GM12878 (cell line): ENCODE results near the gene SPRTN. TPM values are rescaled to one million over a fixed set of nuclear protein-coding genes. Genes with fewer than 3 reads are reported as not detected.

ENCODE experiments used
- ATAC-seq: fragments of 200-7000 bp; cut with Tn5 transposase; 3 replicates; pipeline ENCODE4 v1.9.1; 2020; ENCODE audit warnings: mild to moderate bottlenecking, moderate library complexity
- BruUV-seq: library from RNA; stranded (reverse); fragments of 400-500 nt; replicated peaks from 2 replicates; lab custom pipeline; 2021; lab: Mats Ljungman, UMichigan
- CTCF ChIA-PET: fragments of 300-600 bp; sonication (Branson Sonifier 250); formaldehyde crosslinking; extraction: SDS; loops from one replicate; lab custom pipeline; 2021; ENCODE audit warnings: inconsistent platforms; lab: Yijun Ruan, JAX
- POLR2A ChIA-PET: fragments of 350-600 bp; formaldehyde crosslinking; extraction: SDS; loops from one replicate; lab custom pipeline; 2021; ENCODE audit warnings: inconsistent platforms; lab: Charles Lee
- RAD21 ChIA-PET: fragments of 300-600 bp; sonication (Branson Sonifier 250); formaldehyde crosslinking; loops from one replicate; lab custom pipeline; 2023; ENCODE audit warnings: antibody characterized with exemption; ENCODE audit not compliant: unreplicated experiment; lab: Charles Lee
- SMC1A ChIA-PET: fragments of 300-600 bp; sonication (Branson Sonifier 250); formaldehyde crosslinking; loops from one replicate; lab custom pipeline; 2023; ENCODE audit not compliant: unreplicated experiment, uncharacterized antibody; lab: Charles Lee
- DNase-seq: peaks from one replicate; pipeline ENCODE4 v3.0.0-alpha.2; 2011; ENCODE audit warnings: low read depth, low spot score
- FAIRE-seq: peaks from 3 replicates; lab custom pipeline; 2011; peaks lifted over from hg19 to GRCh38; lab: Jason Lieb, UNC
- H2AFZ ChIP-seq: 2 replicates; pipeline ENCODE4 v1.6.0; 2011; ENCODE audit warnings: low read depth, low read length, control low read depth; ENCODE audit not compliant: control insufficient read depth
- H3K27ac ChIP-seq: 2 replicates; pipeline ENCODE4 v1.5.1; 2011; ENCODE audit warnings: control low read depth; ENCODE audit not compliant: control insufficient read depth, insufficient read depth
- H3K27me3 ChIP-seq, 2 experiments: replicated peaks in 1 of 2; 2 replicates each; pipeline versions ENCODE4 v1.6.0 to v1.6.1; 2011; ENCODE audit warnings: low read length in 1 of 2; ENCODE audit not compliant: control insufficient read depth in 2 of 2, insufficient read depth in 2 of 2
- H3K36me3 ChIP-seq, 2 experiments: 2 replicates each; pipeline ENCODE4 v1.5.1; 2011; ENCODE audit warnings: low read length in 1 of 2; ENCODE audit not compliant: control insufficient read depth in 2 of 2, insufficient read depth in 2 of 2
- H3K4me1 ChIP-seq: 2 replicates; pipeline ENCODE4 v1.6.1; 2011; ENCODE audit warnings: mild to moderate bottlenecking, low read length, moderate library complexity, mixed read lengths; ENCODE audit not compliant: control insufficient read depth, insufficient read depth
- H3K4me2 ChIP-seq: 2 replicates; pipeline ENCODE4 v1.6.0; 2011; ENCODE audit warnings: control low read depth; ENCODE audit not compliant: control insufficient read depth, insufficient read depth
- H3K4me3 ChIP-seq: fragments of 200-600 bp; sonication (generic); 2 replicates; pipeline ENCODE4 v1.5.1; 2016
- H3K79me2 ChIP-seq: 2 replicates; pipeline ENCODE4 v1.6.0; 2011; ENCODE audit warnings: low read length; ENCODE audit not compliant: control insufficient read depth, insufficient read depth
- H3K9ac ChIP-seq: 2 replicates; pipeline ENCODE4 v1.8.0; 2011; ENCODE audit warnings: low read length, control low read depth, mixed read lengths; ENCODE audit not compliant: control insufficient read depth, insufficient read depth
- H3K9me3 ChIP-seq: replicated peaks from 3 replicates; pipeline ENCODE4 v1.5.1; 2011; ENCODE audit warnings: mild to moderate bottlenecking, low read length; ENCODE audit not compliant: control insufficient read depth, insufficient read depth
- H4K20me1 ChIP-seq: 2 replicates; pipeline ENCODE4 v1.6.0; 2011; ENCODE audit not compliant: control insufficient read depth, insufficient read depth
- BCL11A ChIP-seq: IDR thresholded peaks from 2 replicates; pipeline ENCODE4 v1.6.1; 2011; ENCODE audit warnings: low read depth, low read length
- LARP7 ChIP-seq: fragments of 450-650 bp; IDR thresholded peaks from 2 replicates; pipeline ENCODE4 v1.6.1; 2017; ENCODE audit warnings: mild to moderate bottlenecking
- MEF2B ChIP-seq: fragments of 450-650 bp; IDR thresholded peaks from 2 replicates; pipeline ENCODE4 v1.6.1; 2018; ENCODE audit warnings: mild to moderate bottlenecking, moderate library complexity; ENCODE audit not compliant: partially characterized antibody, poor library complexity, severe bottlenecking
- PML ChIP-seq: IDR thresholded peaks from 2 replicates; pipeline ENCODE4 v1.6.1; 2012; ENCODE audit warnings: low read length, inconsistent platforms
- RFX5 ChIP-seq: IDR thresholded peaks from 2 replicates; pipeline ENCODE4 v1.6.1; 2011; ENCODE audit warnings: low read depth, low read length, improper control_type of control experiment
- SMARCA5 ChIP-seq: fragments of 450-650 bp; IDR thresholded peaks from 2 replicates; pipeline ENCODE4 v1.6.1; 2017; ENCODE audit warnings: mild to moderate bottlenecking
- SUZ12 ChIP-seq: fragments of 200-600 bp; sonication (generic); IDR thresholded peaks from one replicate; pipeline ENCODE4 v1.6.1; 2018; ENCODE audit warnings: antibody characterized with exemption, mild to moderate bottlenecking; ENCODE audit not compliant: unreplicated experiment
- YY1 ChIP-seq: IDR thresholded peaks from 2 replicates; pipeline ENCODE4 v1.6.1; 2011; ENCODE audit warnings: low read depth, mild to moderate bottlenecking, low read length
- ZNF274 ChIP-seq: IDR thresholded peaks from one replicate; pipeline ENCODE4 v1.8.0; 2011; ENCODE audit not compliant: insufficient read length, insufficient read depth
- WGBS: methylation state at CpG from one replicate; pipeline ENCODE4 v1.1.6; 2016; ENCODE audit warnings: low lambda C conversion rate; ENCODE audit not compliant: insufficient replicate concordance, insufficient coverage; ENCODE audit errors: missing lambda C conversion rate; 5-methylcytosine and 5-hydroxymethylcytosine counted together
- in situ Hi-C: fragments of 300-500 bp; cut with MboI; formaldehyde crosslinking; loops from 9 replicates; pipeline ENCODE4 v1.14.3; 2018; ENCODE audit warnings: mixed read lengths
- intact Hi-C: fragments of 100-400 bp; cut with micrococcal nuclease; formaldehyde crosslinking; loops from one replicate; pipeline ENCODE4 v1.14.2; 2022; ENCODE audit not compliant: unreplicated experiment
- polyA plus RNA-seq, 11 experiments: library from polyadenylated mRNA; depleted of rRNA in 4 of 11; unstranded in 6 of 11; stranded (reverse) in 5 of 11; fragments of >200 nt; fragmentation: Nextera tagmentation in 4 of 11; fragmentation: Illumina TruSeq in 1 of 11; extraction: Ambion mirVana in 4 of 11; extraction: Trizol in 1 of 11; gene quantifications; 1 replicate in 1 of 11; 2 replicates in 10 of 11; pipeline versions ENCODE4 v1.2.1 to v1.2.3, GENCODE V29; 2011 to 2016; ENCODE audit warnings: inconsistent platforms in 2 of 11, missing spikeins in 2 of 11, low read depth in 1 of 11
- total RNA-seq, 4 experiments: library from RNA; depleted of rRNA in 3 of 4; stranded (reverse); fragments of >200 nt in 3 of 4; fragmentation: Illumina TruSeq in 1 of 4; extraction: Trizol in 1 of 4; gene quantifications; 2 replicates each; pipeline versions ENCODE4 v1.2.1 to v1.2.3, GENCODE V29; 2013 to 2021
- TF ChIP-seq, protein P1 (sequence below): fragments of 450-650 bp; IDR thresholded peaks from 2 replicates; pipeline ENCODE4 v1.6.1; 2016; ENCODE audit warnings: mild to moderate bottlenecking
- TF ChIP-seq, protein P2 (sequence below): fragments of 450-650 bp; IDR thresholded peaks from 2 replicates; pipeline ENCODE4 v1.6.1; 2018; ENCODE audit warnings: mild to moderate bottlenecking, low read depth, moderate library complexity; ENCODE audit not compliant: partially characterized antibody
- TF ChIP-seq, protein P3 (sequence below): fragments of 450-650 bp; IDR thresholded peaks from 2 replicates; pipeline ENCODE4 v1.6.1; 2016; ENCODE audit warnings: mild to moderate bottlenecking
- TF ChIP-seq, protein P4 (sequence below): fragments of 450-650 bp; conservative IDR thresholded peaks from 2 replicates; pipeline ENCODE4 v1.6.1; 2017; ENCODE audit warnings: mild to moderate bottlenecking, moderate library complexity

Gene SPRTN
- total and polyA plus RNA-seq, 10 of the 15 experiments (the other 5 are each of a cell fraction or from before 2014, with no cell fraction given) = 4.4 to 16.5 (median 12.1) TPM

DNA sequence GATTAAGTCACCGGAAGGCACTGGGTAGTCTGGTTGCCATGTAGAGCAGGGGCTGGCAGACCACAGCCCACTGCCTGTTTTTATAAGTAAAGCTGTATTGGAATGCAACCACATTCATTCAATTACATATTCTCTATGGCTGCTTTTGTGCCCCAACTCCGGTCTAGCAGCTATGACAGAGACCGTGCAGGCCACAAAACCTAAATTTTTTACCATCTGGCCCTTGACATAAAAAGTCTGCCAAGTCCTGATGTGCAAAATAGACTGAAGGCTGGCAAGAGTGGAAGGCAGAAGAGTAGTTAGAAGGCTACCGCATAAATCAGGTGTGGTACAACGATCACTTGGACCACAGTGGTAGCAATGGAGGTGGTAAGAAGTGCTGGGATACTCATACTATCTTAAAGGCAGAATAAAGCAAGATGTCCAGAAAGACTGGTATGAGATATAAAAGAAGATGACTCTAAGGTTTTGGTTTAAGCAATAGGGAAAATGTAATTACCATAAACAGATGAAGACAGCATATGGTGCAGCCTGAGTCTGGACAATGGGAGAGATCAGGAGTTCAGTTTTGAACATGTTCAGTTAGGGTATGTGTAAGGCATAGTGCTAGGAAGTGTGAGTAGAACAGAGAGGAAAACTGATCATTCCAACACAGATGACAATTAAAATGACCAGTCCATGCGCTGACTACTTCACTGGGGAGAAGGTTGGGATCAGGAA is 46.8 kb downstream of the SPRTN start:
- FAIRE-seq (no peak), ATAC-seq (no peak), DNase-seq (no peak)
- Histone ChIP-seq H3K9ac (no peak overlapping the region), H3K4me2 (no peak overlapping the region), H3K4me1 (no peaks in the 10 kb centered on the region), H3K27me3 (no peaks in the 10 kb centered on the region), H3K36me3 (no peaks in the 10 kb centered on the region), H3K79me2 (peaks cover 34% of the 10 kb centered on the region), H3K27ac (no peak overlapping the region), H2AFZ (no peak overlapping the region), H3K9me3 (no peaks in the 10 kb centered on the region), H3K4me3 (no peak overlapping the region), H4K20me1 (peaks cover 2% of the 10 kb centered on the region; the same call in 1 of the 2 replicates)
- SMC1A ChIA-PET = interaction anchor here (2.0 kb wide), 1 partner anchor 10 kb away, joined by 9 read pairs; no protein-coding TSS in a partner anchor
- BruUV-seq = no TSS peak
- TF ChIP-seq, protein P1, sequence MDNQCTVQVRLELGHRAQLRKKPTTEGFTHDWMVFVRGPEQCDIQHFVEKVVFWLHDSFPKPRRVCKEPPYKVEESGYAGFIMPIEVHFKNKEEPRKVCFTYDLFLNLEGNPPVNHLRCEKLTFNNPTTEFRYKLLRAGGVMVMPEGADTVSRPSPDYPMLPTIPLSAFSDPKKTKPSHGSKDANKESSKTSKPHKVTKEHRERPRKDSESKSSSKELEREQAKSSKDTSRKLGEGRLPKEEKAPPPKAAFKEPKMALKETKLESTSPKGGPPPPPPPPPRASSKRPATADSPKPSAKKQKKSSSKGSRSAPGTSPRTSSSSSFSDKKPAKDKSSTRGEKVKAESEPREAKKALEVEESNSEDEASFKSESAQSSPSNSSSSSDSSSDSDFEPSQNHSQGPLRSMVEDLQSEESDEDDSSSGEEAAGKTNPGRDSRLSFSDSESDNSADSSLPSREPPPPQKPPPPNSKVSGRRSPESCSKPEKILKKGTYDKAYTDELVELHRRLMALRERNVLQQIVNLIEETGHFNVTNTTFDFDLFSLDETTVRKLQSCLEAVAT = no peak
- TF ChIP-seq SUZ12 = no peak
- TF ChIP-seq RFX5 = no peak
- TF ChIP-seq PML = no peak
- TF ChIP-seq BCL11A = no peak
- no peak for TF ChIP-seq MEF2B
- TF ChIP-seq LARP7 = no peak
- TF ChIP-seq SMARCA5 = no peak
- TF ChIP-seq, protein P2, sequence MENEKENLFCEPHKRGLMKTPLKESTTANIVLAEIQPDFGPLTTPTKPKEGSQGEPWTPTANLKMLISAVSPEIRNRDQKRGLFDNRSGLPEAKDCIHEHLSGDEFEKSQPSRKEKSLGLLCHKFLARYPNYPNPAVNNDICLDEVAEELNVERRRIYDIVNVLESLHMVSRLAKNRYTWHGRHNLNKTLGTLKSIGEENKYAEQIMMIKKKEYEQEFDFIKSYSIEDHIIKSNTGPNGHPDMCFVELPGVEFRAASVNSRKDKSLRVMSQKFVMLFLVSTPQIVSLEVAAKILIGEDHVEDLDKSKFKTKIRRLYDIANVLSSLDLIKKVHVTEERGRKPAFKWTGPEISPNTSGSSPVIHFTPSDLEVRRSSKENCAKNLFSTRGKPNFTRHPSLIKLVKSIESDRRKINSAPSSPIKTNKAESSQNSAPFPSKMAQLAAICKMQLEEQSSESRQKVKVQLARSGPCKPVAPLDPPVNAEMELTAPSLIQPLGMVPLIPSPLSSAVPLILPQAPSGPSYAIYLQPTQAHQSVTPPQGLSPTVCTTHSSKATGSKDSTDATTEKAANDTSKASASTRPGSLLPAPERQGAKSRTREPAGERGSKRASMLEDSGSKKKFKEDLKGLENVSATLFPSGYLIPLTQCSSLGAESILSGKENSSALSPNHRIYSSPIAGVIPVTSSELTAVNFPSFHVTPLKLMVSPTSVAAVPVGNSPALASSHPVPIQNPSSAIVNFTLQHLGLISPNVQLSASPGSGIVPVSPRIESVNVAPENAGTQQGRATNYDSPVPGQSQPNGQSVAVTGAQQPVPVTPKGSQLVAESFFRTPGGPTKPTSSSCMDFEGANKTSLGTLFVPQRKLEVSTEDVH = no peak
- TF ChIP-seq ZNF274 = no peak
- TF ChIP-seq, protein P3, sequence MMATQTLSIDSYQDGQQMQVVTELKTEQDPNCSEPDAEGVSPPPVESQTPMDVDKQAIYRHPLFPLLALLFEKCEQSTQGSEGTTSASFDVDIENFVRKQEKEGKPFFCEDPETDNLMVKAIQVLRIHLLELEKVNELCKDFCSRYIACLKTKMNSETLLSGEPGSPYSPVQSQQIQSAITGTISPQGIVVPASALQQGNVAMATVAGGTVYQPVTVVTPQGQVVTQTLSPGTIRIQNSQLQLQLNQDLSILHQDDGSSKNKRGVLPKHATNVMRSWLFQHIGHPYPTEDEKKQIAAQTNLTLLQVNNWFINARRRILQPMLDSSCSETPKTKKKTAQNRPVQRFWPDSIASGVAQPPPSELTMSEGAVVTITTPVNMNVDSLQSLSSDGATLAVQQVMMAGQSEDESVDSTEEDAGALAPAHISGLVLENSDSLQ = no peak
- no peak for TF ChIP-seq YY1
- TF ChIP-seq, protein P4, sequence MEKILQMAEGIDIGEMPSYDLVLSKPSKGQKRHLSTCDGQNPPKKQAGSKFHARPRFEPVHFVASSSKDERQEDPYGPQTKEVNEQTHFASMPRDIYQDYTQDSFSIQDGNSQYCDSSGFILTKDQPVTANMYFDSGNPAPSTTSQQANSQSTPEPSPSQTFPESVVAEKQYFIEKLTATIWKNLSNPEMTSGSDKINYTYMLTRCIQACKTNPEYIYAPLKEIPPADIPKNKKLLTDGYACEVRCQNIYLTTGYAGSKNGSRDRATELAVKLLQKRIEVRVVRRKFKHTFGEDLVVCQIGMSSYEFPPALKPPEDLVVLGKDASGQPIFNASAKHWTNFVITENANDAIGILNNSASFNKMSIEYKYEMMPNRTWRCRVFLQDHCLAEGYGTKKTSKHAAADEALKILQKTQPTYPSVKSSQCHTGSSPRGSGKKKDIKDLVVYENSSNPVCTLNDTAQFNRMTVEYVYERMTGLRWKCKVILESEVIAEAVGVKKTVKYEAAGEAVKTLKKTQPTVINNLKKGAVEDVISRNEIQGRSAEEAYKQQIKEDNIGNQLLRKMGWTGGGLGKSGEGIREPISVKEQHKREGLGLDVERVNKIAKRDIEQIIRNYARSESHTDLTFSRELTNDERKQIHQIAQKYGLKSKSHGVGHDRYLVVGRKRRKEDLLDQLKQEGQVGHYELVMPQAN = no peak
- intact Hi-C loops = no loop called here
- 98% methylated on average over 6 of the region's 6 CpGs for WGBS
- CTCF ChIA-PET = no interaction called here
- POLR2A ChIA-PET = no interaction called here
- RAD21 ChIA-PET = no interaction called here
- in situ Hi-C loops = no loop called here
